ENCODE measurements around the gene PDE2A. TPM values are rescaled to one million over a fixed set of nuclear protein-coding genes. Genes with fewer than 3 reads are reported as not detected.

PDE2A gene
- total and polyA plus RNA-seq, 11 donors, result 16.8 to 53.7 (median 23.7) TPM

GRCh38 chr11:72630104-72630852 is 43.9 kb downstream of the PDE2A start:
- peak overlapping the region in 11 of 12 donors; percentile 10 to 89 (median 77) for H3K27ac ChIP-seq
- no peak overlapping the region for H3K4me3 ChIP-seq
- no peaks in the 10 kb centered on the region for H3K36me3 ChIP-seq
- TF ChIP-seq POLR2A (IDR thresholded peaks at IDR 0.05) (no peak), CTCF (IDR thresholded peaks at IDR 0.05) (no peak)
- no peak for ATAC-seq
- H3K27me3 ChIP-seq, result no peaks in the 10 kb centered on the region
- H3K4me1 ChIP-seq, result peaks cover 12 to 100% (median 81%) of the 10 kb centered on the region in 12 donors
- intact Hi-C loops (cut with DNase I), result no loop called here
- no peak for DNase-seq
- no peaks in the 10 kb centered on the region for H3K9me3 ChIP-seq
- WGBS, 4 donors, result 64 to 74% (median 69%) methylated on average over 16 of the region's 16 CpGs

GRCh38 chr11:72629266-72629665 is 45.0 kb downstream of the PDE2A start:
- intact Hi-C loops (cut with DNase I), result no loop called here
- H3K4me1 ChIP-seq, result peaks cover 15 to 97% (median 83%) of the 10 kb centered on the region in 12 donors
- ATAC-seq (peak; percentile 16 to 43 (median 32)), DNase-seq (peak; percentile 66 to 87 (median 78))
- H3K27me3 ChIP-seq, result no peaks in the 10 kb centered on the region
- WGBS, 4 donors, result 63 to 84% (median 64%) methylated on average over 5 of the region's 5 CpGs
- H3K9me3 ChIP-seq, result no peaks in the 10 kb centered on the region
- no peak overlapping the region for H3K4me3 ChIP-seq
- H3K27ac ChIP-seq, result peak overlapping the region in 11 of 12 donors; percentile 37 to 89 (median 71)
- TF ChIP-seq POLR2A (IDR thresholded peaks at IDR 0.05), result no peak
- no peak for TF ChIP-seq CTCF (IDR thresholded peaks at IDR 0.05)
- H3K36me3 ChIP-seq, result no peaks in the 10 kb centered on the region

GRCh38 chr11:72627594-72628281 is 46.5 kb downstream of the PDE2A start:
- 79 to 83% (median 82%) methylated on average over 6 to 7 of the region's 7 CpGs for WGBS, 4 donors
- H3K27ac ChIP-seq, result peak overlapping the region in 10 of 12 donors; percentile 19 to 89 (median 76)

More at GRCh38 chr11:72627594-72628281, 46.5 kb downstream of the PDE2A start:
- Histone ChIP-seq H3K36me3 (no peaks in the 10 kb centered on the region), H3K27me3 (no peaks in the 10 kb centered on the region), H3K9me3 (no peaks in the 10 kb centered on the region), H3K4me1 (peaks cover 15 to 84% (median 72%) of the 10 kb centered on the region in 12 donors), H3K4me3 (no peak overlapping the region)
- TF ChIP-seq CTCF (IDR thresholded peaks at IDR 0.05) (no peak), POLR2A (IDR thresholded peaks at IDR 0.05) (no peak)
- intact Hi-C loops (cut with DNase I), result no loop called here
- peak in 4 of 5 donors; percentile 51 to 79 (median 64) for DNase-seq
- peak; percentile 12 to 23 (median 17) for ATAC-seq

Data from heart left ventricle (tissue), 16 donors.